Measurements from ENCODE around the gene TNS1.

Gene TNS1

GRCh38 chr2:218016810-218017209, 14.0 kb upstream of the TNS1 start:
- no peak for DNase-seq

DNA sequence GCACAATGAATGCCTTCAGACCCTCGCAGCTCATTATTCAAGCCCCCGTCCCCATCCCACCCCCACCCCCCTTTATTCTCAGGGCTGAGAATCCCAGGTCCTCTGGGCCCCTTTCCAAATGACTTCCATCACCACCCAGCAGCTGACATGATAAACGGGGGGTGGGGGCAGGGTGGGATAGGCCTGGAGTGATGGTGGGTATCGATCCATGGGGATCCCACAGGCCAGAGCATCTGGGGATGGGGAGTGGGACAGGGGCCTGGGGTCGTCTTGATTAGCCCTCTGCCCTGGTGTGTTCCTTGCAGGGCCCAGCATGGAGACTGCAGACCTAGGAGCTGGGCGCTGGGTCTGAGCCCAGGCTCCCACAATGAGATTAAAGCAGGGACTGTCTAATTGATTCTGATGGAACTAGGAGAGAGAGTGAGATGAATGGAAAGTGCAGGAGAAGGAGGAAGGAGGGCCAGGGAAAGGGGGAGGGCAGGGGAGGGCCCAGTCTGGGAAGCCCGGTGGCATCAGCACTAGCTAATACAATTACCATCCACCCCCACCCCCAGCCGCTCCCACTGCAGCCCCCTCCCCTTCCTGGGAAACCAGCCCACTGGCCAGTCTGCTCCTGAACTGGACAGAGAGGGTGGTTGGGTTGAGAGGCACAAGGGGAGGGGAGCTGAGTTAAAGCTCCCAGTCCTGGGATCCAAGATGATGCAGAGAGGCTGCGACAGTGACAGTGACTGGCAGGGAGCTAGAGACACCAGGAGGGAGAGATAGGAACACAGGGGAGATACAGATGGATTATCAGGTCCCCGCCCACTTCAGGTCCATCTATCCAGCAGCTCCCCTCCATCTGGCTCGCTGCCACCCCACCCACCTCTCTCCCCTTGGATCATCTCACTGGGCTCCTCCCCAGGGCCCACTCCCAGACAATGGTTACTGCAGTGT, 13.1 kb upstream of the TNS1 start:
- no peak for DNase-seq

- DNase-seq = no peak
Observed at GRCh38 chr2:218014706-218015585, 12.2 kb upstream of the TNS1 start.

DNA sequence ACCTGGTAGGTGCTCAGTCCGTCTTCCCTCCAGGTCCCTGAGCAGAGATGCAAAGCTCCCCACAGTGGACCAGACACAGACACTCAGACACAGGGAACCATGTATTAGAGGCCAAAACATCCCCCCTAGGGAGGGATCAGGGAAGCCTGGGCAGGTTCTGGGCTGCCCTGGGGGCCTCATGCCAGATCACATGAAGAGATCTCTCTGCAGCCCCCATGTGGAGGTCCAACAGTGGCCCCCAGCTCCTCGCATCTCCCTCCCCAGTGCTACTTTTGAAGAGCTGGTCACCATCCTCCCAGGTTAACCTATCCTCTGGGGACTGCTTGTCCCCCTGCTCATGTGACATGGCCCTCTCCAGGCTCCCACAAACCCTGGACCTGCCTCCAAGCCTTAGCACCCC, 10.5 kb upstream of the TNS1 start:
- DNase-seq = no peak

DNA sequence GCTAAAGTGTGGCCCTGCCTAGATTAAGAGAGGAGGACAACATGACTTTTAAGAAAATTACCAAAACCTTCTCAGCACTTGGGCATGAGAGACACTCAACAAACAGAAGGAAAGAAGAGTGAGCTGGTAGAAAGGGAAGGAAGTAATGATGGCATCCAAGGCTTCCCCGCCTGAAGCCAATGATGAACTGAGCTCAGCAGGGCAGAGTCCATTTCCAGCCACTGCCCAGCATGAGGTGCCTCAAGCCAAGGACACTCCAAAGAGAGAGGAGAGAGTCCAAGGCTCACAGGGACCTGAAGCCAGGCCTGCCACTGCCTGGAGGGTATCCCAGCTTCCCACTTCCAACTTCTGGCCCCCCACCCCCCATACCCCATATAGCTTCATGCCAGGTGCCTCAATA, 9.5 kb upstream of the TNS1 start:
- DNase-seq = no peak

- DNase-seq = no peak
Observed at GRCh38 chr2:218011653-218012040, 8.9 kb upstream of the TNS1 start.

DNA sequence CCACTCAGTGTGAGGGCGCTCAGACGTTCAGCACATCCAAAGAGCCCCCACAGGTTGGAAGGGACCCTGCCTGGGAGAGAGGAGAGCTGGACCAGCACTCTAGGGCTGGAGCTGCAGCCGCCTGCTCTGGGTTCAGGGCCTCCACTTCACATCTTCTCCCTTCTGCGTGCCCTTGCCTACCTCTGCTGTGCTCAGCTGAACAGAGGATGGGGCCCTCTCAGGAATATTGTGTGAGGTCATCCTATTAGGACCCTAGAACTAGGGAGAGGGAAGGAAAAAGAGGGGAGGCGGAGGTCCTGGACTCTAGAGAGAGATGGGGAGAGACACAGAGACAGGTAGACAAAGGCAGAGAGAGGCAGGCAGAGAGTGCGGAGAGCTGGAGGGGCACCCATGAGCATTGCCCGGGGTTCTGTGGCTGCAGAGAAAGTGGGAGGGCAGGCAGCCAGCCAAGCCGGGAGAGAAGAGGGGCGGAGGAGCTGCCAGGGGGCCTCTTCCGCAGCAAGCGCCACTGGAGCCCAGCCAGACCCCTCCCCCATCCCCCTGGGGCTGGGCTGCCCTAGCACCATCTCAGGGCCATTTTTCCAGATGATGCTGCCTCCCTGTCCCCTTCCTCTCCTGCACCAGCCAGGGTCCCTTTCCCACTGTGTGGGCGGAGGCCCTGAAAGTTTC, 8.3 kb upstream of the TNS1 start:
- DNase-seq = peak; percentile 50

DNA sequence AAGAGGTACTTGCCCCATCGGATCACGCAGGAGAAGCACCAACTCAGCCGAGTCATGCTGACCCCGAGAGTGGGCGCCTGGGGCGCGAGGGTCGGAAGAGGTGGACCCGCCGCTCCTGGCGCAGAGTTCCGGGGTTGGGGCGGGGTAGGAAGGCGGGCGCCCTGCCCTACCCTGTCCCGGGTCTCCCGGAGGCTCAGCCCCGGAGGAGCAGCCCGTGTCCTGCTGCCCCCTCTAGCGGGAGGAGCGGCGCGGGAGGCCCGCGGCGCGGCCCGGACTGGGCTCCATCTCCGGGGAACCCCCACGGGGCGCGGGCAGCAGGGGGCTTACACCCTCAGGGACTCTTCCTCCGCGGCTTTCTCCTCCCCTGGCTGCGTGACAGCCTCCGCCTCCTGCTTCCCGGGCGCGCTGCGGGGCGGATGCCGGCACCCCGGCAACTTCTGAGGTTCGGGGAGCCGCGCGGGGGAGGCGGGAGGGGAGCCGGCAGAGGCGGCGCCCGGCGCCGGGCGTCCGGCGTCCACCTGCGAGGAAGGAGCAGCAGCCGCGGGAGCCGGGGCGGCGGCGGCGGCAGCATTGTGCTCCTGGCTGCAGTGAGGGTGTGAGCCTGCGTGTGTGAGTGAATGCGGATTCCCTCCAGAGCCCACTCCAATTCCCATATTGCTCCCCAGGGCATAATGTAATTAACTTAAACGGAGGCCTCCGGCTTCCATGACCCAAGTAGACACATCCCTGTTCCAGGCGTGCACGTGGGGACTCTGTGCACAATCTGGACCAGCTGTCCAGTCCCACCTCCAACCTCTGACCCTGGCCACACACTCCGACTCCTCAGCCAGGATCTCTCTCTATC, 7.6 kb upstream of the TNS1 start:
- peak; percentile 74 for DNase-seq

DNA sequence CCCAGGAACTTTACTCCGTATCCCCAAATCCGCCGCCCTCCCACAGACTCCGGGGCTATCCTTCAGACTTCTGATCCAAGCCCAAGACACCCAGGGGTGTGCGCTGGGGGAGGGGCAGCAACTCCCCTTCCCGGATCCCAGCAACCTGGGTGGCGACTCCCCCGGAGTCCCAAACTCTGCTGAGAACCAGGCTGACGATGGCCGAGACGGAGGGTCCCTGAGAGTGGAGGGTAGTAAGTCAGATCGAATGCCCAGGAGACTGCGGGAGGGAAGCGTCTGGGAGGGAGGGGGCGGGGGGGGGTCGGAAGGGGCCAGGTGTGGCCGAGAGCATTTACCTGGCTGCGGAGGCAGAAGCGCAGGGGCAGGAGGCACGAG, 7.0 kb upstream of the TNS1 start:
- DNase-seq = no peak

GRCh38 chr2:218009231-218009630, 6.4 kb upstream of the TNS1 start:
- no peak for DNase-seq

DNA sequence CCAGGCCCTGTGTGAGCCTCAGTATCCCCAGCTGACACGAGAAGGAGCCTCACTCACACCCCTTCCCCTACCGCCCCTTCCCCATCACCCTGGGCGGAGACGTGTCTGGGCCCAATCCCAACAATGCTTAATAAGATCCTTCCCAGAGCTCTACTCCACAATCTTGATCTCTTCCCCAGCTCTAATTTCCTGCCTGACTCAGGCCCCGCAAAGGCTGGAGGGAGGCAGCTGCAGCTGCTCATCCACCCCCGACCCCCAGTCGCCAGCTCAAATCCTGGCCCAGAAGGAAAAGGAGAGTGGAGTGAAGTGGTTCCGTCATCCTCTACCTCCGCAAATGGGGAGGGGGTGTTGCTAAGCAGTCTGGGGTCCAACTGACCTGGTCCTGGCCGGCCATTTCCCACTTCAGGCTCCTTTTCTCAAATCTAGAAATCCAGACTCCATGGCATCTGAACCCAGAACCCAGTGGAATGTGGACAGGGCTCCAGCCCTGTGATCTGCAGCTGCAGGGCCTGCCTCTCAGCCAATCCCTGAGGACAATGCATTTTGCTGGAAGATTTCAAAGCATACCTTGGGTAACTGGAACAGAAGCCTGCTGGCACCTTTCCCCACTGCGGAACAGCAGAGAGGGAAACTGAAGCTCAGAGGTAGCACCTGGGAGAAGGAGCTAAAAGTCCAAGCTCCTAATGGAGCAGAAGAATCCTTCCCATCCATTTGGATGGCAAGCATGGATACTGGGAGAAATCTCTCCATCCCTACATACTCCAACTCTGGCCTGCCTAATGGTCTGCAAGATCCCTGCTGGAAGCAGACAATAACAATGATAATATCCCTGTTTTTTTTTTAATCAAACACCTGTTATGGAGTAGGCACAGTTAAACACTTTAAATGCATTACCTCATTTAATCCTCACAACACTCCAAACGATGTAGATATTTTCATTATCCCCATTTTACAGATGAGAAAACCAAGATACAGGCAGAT, 5.6 kb upstream of the TNS1 start:
- no peak for DNase-seq

DNA sequence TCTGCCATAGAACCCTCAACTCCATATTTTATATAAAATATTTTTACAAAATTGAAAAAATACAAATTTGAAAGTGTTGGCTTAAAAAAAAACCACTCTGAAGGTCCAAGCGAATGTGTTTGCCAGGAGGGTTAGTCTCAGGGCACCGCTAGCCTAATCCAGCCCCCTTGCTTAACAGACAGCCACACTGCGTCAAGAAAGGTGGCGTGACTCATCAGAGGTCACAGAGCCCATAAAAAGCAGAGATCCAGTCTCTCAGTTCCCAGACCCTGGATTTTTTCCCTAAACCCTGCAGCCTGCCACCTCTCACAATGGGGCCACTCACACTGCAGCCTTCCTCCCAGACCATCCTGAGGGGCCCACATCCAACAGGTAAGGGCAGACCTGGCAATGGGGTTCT, 3.9 kb upstream of the TNS1 start:
- no peak for DNase-seq

- no peak for DNase-seq
Observed at GRCh38 chr2:218005486-218005885, 2.7 kb upstream of the TNS1 start.

DNA sequence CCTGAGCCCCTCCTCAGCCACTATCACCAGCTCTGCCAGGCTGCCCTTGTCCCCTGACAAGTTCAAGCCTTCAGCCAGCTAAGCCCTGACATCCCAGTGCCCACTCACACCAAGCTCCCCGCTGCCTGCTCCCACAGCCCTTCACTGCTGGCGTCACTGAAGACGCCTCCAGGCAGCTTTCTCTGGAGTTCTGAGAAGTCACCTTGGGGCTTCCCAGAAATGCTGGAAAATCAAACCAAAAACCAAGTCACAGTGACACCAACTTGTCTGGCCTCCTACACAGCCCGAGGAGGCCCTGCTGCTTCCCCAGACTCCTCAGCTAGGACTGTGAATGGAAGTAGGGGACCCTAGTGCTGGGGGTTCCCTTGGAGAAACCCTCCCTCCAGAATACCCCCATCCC, 2.2 kb upstream of the TNS1 start:
- DNase-seq = no peak

DNA sequence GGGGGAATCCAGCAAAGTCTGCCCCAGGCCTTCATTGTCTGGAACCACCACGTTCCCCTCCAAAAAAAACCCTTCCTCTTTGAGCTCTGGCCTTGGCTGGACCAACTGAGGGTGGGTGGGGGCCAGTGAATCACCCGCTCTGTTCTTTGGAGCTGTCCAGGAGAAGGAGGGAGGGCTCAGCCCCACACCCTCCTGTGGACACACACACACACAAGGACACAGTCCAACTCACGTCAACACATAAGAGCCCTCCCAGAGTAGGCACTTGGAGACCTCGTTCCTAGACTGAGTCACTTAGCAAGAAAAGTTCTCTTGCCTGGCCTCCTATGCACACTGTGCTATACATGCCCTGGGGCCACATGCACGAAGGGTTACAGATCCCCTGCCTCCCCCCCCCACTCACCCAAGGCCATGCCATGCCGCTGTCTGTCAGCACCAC, 1.2 kb upstream of the TNS1 start:
- no peak for DNase-seq

DNA sequence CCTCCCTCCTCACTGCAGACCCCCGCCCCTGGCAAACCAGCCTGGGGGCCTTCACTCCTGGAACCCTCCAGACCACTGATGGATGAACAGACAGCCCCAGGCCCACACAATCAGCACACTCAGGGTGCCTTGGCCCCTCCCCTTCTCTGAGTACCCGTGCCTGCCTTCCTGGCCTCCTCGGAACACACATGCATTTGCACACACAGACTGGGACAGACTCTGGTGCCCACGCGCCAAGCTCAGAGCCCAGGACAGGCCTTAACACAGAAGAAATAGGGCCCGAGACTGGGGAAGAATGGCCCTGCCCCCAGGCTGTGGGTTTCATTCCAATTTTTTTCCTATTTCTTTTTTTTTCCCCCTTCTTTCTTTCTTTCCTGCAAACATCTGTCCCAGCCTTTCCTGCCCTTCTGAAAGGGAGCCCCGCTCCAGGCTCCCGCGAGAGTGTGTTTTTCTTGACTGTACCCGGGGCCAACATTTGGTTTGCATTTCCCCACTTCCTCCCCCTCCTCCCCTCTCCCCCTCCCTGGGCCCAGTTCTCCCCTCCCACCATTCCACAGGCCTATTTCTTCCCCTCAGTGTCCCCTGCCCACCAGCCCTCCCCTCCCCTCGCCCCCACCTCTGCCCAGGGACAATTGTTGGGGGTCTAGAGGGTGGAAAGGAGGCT, 618 bp upstream of the TNS1 start:
- peak; percentile 46 for DNase-seq

- DNase-seq = no peak
Observed at GRCh38 chr2:218002143-218002844, 501 bp downstream of the TNS1 start.

DNA sequence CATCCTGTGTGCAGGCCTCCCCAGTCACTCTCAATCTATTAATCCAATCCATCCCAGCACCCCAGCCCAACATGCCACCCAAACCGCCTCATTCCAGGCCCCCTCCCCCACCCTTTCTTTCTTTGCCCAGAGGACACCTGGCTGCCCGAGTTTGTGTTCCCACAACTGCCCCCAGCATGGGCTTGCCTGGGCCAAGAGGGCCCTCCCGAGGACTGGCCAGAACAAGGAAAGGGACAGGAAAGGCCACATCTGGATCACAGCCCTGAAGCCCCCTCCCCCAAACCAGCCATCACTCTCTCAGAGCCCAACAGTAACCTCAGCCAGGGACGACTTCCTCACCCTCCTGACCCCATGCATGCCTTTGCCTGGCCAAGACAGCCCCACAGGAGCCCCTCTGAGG, 1.2 kb downstream of the TNS1 start:
- DNase-seq = no peak

GRCh38 chr2:218000136-218000535, 2.7 kb downstream of the TNS1 start:
- no peak for DNase-seq

DNA sequence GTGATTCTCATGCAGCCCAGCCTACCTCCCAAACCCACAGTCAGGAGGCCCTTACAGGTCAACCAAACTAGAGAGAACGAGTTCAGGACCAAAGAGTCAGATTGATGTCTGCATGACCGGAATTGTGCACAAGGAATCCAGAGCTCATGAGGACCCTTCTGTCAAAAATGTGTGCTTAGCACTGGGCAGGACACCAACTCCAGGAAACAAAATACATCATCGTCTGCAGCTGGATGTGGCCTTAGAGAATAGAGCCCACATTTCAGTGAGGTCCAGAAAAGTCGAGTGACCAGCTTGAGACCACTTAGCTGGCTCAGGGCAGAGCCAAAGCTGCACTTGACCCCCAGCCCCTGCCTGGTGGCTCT, 3.2 kb downstream of the TNS1 start:
- no peak for DNase-seq

Data from right kidney (tissue), 1 donor.